ENCODE data around the gene TUT1.
A peak's percentile ranks its signal among the peaks of the same experiment; 100 is the strongest.
"Not testable (repeated sequence)": the region's sequence is repeated elsewhere in the genome, so short reads cannot be mapped to it uniquely, and the experiment has no call there.

The TUT1 gene

DNA sequence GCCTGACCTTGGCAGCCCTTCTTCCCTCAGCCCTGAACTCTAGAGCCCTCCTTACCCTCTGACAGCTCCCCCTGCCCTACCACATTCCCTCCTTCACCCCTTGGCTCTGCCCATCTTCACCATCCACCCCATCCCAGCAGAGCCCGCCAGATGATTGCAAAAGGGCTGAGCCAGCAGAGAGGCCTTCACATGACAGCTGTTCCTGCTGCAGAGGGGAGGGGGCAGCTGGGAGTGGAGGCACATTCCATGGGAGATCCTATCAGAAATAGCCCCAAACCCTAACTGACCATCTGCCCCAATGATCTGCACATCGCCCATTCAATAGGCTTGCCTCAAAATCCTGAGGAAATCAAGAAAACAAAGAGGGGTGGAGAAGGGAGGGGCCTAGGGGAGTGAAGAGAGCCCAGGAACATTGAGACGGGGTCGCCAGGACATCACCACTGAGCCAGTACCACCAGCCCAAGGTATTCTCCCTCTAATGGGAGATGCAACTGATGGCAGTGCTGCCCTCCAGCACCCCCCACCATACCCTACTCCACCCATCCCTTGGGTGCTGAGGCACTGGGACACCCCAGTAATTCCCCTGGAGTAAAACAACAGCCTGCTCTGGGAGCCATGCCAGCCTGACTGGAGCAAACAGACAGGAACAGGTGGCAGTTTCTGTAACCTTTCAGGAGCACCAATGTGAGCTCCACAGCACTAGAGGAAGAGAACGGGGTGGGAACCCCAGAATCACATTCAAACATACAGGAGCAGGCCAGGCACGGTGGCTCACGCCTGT is 36.7 kb downstream of the TUT1 start:
- DNase-seq = no peak

DNA sequence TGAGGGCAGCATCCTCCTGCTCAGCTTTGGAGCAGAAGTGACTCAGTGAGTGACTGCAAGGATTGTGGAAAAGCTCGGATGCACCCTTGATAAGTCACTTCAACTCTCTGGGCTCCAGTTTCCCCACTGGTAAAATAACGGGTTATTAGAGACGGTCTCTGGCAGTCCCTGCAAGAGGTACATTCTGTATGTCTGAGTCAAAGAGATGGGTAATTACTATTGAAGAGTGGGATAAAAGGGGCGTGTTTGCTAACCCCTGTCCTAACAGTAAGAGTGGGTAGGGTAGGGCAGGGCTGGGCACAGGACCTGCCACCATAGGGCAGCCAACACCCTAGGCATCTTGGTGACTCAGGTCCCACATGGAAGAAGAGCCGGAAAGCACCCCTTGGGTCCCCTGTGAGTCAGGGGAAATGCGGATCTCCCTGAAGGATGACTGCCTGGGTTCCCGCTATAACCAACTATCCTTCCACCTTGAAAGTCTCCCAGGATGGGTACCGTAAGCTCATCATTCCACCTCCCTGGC is 37.4 kb downstream of the TUT1 start:
- no peak for DNase-seq

DNA sequence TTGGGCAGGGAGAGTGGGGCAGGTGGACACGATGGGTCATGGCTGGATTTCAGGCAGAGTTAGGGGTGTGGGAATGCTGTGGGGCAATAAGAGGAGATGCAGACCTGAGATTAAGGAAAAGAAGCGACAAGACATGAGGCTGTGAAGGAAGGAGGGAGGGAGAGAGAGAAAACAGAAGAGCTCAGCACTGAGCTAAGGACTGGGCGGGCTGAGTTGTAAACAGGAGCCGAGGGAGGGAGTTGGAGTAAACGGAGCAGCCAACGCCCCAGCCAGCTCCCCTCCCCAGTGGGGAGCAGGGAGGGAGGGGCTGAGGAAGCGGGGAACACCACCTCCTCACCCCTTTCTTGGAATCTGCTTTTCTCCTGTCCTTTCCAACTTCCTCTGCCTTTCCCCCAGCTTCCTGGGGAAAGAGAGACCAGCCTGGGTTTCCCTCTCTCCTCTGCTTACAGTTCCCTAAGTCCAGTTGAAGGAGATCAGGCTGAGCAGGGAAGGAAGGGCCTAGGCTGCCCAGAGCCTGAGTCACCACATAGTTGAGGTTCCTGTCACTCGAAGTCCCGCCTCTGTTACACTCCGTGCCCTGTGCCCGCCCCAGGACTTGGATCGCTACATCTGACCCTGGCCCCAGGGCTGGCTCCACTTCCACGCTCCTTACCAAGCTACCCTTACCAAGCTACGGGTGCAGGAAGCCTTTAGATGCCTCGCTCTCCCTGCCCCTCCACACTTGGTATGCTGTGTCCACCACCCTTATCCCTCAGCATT is 38.1 kb downstream of the TUT1 start:
- peak; percentile 71 for DNase-seq

DNA sequence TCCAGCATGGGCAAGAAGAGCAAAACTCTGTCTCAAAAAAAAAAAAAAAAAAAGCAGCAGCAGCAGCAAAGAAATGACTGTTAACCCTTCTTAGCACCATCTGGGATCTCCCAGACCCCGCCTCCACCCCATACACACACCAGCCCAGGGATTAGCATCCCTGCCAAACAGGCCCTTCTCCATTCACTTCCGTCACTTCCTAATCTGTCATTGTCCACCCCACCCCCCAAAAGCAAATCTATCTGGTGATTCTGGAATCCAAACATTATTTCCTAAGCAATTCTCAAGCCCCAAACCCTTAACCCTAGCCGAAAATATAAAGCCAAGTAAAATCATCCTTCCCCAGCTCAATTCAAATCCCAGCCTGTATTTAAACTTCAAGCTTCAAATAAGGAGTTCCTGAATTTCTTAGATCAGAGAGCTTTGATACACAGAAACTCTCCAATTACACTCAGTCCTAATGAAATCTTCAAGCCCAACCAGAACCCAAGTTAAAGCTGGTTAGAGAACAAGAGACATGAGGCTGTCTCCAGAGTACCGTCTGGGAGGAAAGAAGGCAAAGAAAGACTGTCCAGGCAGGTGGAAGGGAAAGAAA is 38.7 kb downstream of the TUT1 start:
- DNase-seq = peak; percentile 33

DNA sequence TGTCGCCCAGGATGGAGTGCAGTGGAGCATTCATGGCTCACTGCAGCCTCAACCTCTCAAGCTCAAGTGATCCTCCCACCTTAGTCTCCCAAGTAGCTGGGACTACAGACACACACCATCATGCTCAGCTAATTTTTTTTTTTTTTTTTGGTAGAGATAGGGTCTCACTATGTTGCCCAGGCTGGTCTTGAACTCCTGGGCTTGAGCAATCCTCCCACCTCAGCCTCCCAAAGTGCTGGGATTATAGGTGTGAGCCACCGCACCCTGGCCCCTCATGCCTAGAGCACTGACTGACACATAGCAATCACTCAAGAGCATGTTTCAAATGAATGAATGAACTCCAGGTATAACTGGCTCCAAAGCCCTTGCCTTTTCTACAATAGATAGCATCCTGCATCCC is 40.8 kb downstream of the TUT1 start:
- not testable (repeated sequence) for DNase-seq

DNA sequence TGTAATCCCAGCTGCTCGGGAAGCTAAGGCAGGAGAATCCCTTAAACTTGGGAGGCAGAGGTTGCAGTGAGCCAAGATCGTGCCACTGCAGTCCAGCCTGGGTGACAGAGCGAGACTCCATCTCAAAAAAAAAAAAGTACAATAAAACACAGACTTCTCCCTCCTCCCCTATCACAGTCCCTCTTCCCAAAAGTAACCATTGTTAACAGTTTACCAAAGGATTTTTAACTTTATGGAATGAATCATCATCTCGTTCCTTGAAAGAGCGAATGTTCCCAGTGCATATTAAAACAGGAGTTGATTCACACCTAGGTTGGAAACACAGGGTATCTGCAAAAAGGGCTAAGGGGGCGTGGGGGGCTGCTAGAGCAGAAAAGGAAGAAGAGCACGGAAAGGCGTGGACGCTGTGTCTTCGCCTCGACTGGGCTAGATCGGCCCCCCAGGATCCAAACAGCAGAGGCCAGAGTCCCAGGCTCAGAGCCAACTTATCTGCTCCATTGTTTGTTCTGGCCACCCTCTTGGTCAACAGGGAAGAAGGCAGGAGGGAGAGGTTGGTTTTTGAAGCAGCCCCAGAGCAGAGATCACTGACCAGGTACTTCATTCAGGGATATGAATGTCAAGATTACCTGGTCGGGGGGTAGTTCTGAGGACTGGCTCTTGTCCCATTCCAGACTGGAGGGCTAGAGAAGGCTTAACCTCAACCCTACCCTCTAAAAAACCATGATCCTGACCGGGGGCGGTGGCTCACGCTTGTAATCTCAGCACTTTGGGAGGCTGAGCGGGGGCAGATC is 42.6 kb downstream of the TUT1 start:
- no peak for DNase-seq

DNA sequence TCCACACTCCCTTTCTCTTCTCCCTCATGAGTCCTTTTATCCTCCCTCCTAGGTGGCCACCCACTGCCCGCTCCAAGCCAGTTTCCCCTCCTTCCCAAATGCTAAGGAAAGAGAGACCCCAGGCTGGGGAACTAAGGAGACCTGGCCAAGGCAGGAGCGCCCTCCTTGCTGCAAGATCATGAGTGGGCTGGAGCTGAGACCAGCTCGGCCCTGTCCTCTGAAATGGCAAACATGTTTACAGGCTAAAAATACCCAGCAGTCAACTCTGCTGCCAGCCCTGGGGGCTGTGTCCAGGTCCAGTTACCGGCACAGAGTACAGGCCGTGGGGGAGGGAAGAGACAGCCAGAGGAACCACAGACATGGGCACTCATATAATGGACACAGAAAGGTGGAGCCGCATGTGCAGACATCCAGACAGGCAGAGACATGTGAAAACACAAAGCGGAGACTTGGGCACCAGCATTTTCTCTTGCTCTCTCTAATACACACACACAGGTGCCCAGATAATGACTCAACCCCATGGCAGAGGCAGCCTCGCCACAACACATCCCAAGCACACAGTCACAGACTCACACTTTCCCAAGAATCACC is 43.5 kb downstream of the TUT1 start:
- DNase-seq = no peak

DNA sequence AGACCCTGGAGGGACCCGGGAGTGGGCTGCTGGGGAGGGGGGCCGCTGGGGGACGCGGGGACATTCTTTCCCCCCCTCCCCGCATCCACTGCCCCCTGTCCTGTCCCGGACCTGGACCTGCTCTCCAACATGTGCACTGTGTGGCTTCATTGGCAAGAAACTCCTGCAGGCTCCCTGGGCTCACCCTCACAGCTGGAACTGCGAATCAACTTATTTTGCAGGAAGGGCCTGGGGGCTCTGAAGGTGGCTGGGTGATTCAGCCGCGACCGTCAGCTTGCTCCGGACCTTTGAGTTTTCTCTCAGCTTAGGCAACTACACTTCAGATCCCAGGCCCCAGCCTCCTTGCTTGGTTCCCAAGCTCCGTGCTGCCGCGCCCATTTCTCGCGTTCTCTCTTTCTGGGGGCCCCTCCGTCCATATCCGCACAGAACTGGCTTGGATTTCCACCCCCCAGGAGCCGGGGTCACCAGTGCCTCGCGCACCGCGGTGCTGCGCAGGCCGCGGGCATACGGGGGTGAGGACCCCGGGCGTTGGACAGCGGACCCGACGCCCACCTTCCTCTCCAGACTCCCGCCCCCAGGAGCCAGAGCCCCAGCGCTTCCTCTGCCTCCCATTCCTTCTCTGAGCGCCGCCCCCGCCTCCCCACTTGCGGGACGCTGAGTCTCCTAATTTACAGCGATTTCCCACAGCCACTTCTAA is 44.2 kb downstream of the TUT1 start:
- no peak for DNase-seq

DNA sequence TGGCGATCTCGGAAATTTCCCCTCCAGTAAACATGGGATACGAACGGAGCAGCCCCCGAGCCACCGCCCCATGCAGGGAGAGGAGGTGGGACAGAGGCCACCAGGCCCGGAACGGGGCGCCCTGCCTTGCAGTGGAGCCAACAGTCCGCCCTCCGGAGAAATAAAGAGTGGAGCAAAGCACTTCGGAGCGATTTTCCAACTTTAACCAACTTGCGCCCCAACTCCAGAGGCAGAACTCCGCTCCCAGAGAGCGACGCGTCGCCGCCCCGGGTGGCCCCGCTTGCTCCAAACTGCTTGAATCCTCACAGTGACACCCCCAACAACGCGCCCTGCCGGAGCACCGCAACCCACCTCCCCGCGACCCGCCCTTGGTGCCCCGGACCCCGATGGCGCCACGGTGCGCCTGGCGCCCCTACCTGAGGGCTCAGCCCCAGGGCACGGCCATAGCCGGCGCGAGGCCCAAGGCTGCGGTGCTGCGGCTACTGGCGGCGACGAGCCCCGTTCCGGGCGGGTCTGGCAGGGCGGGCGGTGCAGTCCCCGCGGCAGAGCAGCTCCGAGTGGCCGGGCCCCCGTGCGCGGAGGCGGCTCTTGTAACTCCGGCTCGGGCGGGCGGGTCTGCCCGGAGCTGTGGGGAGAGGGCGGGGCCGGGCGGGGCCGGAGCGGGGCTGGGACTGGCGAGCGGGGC is 44.9 kb downstream of the TUT1 start, which contains the start of gene AHNAK:
TSS of gene AHNAK (minus strand) at position 563 of the 685 bp plus-strand sequence. CDS start 10,708 bp downstream, outside the sequence.
- peak; percentile 80 for DNase-seq

DNA sequence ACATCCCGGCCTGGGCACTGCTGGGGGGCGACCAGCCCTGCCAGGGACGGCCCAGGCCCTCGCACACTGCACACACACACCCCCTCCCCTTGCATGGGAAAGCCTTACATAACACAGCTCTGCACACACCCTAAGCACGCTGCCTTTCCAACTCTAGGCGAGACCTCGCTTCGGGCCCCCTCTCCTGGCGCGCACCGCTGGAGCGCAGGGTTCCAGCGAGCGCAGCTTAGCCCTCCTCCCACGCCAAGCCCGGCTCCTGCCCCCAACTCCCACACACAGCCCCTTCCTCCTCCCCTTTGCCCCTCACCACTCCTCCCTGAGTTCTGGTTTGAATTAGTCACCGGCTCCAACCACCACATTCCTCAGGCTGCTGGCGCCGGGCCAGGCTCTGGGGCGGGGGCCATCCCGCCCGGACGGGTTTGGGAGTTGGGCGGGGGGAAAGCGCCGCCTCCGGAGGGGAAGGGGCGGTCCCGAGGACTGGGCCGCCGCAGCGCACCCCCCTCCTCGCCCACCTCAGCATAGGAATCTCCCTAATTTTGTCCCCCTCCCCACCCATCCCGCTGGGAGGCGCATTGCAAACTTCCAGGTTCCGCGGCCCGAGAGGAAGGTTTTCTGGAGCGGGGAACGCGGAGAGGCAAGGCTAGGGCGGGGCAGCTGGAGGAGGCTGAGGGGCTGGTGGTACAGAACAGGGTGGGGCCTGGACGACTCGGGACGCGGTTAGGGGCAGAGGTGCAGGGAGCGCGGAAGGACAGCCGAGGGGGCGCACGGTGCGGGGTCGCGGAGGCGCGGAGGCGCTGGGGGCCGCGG is 45.7 kb downstream of the TUT1 start:
- DNase-seq = peak; percentile 79

DNA sequence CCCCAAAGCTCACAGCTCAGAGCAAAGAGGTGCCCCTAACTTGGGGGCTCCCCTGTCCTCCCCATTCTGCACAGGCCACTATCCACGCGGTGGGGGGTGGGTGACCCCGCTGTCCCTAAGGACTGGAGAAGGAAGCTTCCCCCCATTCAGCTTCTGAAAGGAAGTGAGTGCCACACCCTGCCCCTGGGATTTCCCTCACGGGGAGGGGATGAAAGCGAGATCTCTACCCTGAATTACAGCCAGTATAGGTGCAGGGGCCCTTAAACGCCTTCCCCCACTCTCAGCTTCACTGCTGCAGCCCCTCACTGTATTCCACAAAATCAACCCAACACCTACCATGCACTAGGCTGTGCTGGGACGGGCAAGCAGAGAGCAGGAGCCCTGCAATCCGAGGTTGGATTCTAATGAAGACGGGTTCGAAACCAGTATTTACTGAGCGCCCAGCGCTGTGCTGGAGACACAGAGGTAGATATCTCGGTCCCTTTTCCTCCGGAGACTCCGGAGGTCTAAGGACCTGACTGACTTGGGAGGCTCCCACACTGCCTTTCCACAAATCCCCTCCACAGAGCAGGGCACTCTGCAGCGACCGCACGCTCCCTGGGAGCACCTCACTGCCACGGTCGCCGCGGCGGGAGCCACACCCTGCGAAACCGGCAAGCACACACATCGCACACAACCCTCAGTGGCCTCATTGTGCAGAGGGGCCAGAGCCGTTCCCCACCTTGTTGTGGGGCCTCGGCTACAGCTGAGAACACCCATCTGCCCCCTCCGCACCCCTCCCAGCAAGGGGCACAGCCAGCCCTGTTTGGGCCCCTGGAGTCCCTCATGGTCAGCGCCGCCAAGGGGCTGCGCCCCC is 46.5 kb downstream of the TUT1 start:
- peak; percentile 65 for DNase-seq

DNA sequence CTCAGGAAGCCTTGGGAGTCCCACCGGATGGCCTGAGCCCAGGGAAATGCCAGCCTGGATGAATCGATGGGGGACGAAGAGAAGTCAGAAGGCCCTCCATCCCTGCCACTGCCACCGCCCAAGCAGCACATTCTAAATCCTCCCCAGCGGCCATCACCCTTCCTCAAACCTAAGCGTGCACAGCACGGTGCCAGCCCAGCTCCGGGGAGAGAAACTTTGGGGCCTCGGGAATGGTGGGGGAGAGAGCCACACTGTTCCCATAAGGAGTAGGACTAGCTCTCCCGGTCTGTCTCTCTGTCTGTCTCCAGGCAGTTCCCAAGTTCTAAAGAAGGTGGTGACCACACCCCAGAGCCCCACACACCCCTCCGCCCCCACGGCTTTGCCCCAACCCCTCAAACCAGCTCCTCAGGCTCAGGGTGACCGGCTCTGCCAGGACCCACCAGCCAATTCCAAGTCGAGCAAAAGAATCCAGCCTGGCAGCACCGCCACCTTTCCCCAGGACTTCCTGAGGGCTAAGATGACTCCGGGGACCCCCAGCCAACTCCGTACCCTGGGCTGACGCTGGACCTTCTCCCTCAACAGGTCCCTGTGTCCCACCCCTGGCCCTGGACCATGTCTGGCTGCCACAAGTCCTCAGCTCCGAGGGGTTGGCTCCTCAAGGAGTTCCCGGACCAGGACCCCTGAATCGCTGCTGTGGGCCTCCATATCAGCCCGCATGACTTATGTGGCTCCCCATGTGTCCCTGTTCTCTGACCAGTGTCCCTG is 47.5 kb downstream of the TUT1 start:
- DNase-seq = no peak

DNA sequence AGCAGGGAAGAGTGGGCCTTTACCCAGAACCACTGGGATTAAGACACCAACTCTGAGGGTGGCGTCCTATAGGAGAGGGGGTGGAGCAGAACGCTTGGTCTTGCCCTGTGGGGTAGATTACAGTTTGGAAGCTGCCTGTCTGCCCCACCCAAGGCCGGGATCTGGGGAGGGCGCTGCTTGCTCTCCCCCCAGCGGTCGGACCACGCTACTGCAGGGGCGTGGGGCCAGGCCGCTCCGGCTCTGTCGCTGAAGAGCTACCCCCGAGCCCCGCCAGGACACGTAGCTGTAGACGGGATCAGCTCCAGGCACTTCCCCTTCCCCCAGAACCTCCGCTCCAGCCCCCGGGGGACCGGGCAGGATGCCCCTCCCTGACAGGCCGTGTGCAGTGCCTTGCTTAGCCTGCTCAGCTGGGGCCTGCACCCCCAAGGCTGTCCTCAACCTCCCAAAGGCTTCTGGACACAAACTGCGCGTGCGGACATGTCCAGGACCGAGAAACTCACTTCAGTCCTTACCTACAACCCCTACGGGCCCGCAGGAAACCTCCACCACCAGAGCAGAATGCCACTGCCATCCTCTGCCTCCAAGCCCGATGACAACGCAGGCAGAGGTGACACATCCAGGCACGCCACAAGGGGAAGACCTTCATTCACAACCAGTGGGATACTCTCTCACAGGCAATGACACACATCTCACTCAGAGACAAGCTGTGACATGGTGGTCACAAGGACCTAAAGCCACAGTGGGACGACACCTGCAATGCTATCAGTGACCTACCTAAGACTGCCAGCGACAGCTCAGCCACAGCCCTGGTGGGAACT is 48.4 kb downstream of the TUT1 start:
- peak; percentile 86 for DNase-seq

DNA sequence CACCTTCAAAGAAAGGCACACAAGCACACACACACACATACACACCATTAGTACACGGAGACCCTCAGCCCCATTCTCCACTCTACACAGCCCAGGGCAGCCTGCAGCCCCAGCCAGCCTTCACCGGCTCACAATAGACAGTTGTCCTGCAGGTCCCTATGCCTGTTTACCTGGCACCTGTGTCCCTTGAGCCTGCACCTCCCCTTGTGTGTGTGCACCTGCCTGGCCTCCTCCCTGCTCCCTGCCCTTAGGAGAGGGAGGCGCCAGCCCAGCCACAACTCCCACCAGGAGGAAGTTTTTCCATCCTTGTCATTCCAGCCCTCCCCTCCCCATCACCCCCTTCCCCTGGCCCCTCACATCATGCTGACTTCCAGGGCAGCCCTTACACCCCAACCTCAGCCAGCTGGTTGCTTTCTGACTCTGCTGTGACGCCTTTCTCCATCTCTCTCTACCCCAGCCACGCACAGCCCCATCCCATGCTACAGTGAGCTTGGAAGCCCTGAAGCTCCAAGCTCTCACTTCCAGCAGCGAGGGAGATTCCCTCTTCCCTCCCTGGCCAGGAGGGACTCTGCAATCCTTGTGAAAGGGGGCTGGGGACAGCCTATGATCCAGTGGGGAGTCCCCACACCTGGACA is 49.1 kb downstream of the TUT1 start:
- DNase-seq = peak; percentile 49

DNA sequence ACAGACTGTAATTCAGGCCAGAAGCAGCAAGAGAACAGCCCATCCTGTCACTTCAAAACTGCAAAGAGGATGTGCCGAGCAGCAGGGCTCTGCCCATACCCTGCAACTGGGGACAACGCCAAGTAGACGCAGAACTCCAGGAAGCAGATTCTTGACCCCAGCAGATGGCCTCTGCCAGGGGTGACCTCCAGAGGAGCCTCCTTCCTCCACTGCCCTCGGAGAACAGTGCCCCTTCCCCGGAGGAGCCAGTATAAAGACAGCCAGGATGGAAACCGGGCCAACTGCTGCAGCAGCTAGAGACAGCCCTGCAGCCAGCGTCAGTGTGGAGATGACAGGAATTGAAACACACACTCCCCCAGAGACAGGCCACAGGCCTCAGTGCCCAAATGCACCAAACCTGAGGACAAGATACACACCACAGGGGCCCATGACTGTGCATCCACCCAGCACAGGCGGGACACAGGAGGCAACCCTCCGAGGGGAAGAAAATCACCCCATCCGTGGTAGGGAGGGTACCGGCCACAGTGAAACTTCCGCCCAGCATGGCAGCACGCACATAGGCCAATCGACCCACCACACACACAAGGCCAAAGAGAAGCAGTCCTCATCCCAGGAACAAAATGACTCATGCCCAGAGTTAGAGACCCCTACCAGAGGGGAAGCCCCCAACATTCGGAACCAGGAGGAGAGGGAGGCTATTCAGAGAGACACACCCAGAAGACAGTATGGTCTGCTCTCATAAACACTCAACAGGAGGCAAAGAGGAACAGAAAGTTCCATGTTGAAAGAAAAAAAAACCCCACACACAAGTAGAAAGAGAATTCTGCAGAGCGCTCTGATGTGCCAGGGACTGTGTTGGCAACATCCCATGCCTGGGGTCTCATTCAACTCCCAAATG is 50.3 kb downstream of the TUT1 start:
- DNase-seq = peak; percentile 89
